HG02588 (cell line): ENCODE data around the gene SRD5A1.

Source experiments
- ATAC-seq: cut with Tn5 transposase; IDR thresholded peaks from one replicate; pipeline ENCODE4 v1.9.1; 2021; ENCODE audit warnings: mild to moderate bottlenecking, moderate library complexity; ENCODE audit not compliant: unreplicated experiment

SRD5A1 gene

DNA sequence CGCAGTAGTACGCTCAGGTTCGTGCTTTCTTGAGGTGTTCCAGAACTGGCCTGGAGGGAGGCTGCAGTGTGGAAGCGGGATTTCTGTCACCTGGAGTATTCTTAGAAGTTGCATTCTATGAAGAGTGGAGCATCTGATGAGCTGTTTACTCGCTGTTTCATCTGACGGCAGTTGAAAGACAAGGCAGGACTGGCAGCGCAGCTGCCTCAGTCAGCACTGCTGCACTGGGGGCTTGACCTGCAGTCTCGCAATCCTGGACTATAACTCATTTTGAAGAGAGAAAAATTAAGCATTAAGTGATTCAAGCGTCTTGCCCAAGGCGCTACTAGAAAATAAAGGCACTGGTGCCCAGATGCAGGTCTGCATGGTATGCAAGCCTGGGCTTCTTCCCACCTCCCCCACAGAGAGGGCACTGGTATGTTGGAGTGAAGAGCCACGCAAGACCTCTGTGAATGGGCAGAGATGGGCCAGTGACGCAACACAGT is 90.6 kb downstream of the SRD5A1 start:
- no peak for ATAC-seq
